K562 (cell line): Measurements from ENCODE around the gene NUP98. TPM values are rescaled to one million over a fixed set of nuclear protein-coding genes. Genes with fewer than 3 reads are reported as not detected.

ENCODE experiments used
- ATAC-seq: fragments of 200-7000 bp; cut with Tn5 transposase; 3 replicates; pipeline ENCODE4 v1.9.1; 2020; ENCODE audit warnings: moderate library complexity
- BruUV-seq: library from RNA; stranded (reverse); fragments of 400-500 nt; replicated peaks from 2 replicates; lab custom pipeline; 2021; lab: Mats Ljungman, UMichigan
- CTCF ChIA-PET: fragments of 300-600 bp; formaldehyde crosslinking; extraction: SDS; loops from one replicate; lab custom pipeline; 2021; ENCODE audit warnings: low intra/inter-chr PET ratio; lab: Yijun Ruan, JAX
- POLR2A ChIA-PET: fragments of 300-600, 350-650 bp; sonication (Branson Sonifier 250); formaldehyde crosslinking; extraction: SDS; loops from one replicate; lab custom pipeline; 2021; ENCODE audit warnings: antibody characterized with exemption, inconsistent platforms; lab: Yijun Ruan, JAX
- DNase-seq, 4 experiments: peaks; one replicate each; pipeline versions ENCODE4 v3.0.0 to v3.0.0-alpha.2; 2011 to 2018; ENCODE audit warnings: low spot score in 3 of 4, mixed read lengths in 3 of 4; ENCODE audit errors: extremely low read depth in 1 of 4
- FAIRE-seq: peaks from 2 replicates; lab custom pipeline; 2011; peaks lifted over from hg19 to GRCh38; lab: Jason Lieb, UNC
- H2AFZ ChIP-seq: 2 replicates; pipeline ENCODE4 v1.6.0; 2011; ENCODE audit warnings: low read depth, low read length, control low read depth, inconsistent platforms
- H3K27ac ChIP-seq: fragments of 200-600 bp; 3 replicates; pipeline ENCODE4 v1.8.0; 2011; ENCODE audit warnings: low read depth, mild to moderate bottlenecking, control low read depth, inconsistent platforms, low read length, moderate library complexity, mixed read lengths; ENCODE audit errors: extremely low read depth
- H3K27me3 ChIP-seq, 2 experiments: fragments of 300-600 bp in 1 of 2; 2 replicates in 1 of 2; 3 replicates in 1 of 2; pipeline versions ENCODE4 v1.6.0 to v1.8.0; 2011; ENCODE audit warnings: inconsistent platforms in 2 of 2, low read length in 2 of 2, mild to moderate bottlenecking in 1 of 2, mixed read lengths in 1 of 2, moderate library complexity in 1 of 2; ENCODE audit not compliant: control insufficient read depth in 2 of 2, insufficient read depth in 2 of 2
- H3K36me3 ChIP-seq: fragments of 300-600 bp; 3 replicates; pipeline ENCODE4 v1.8.0; 2011; ENCODE audit warnings: mild to moderate bottlenecking, low read length, inconsistent platforms; ENCODE audit not compliant: control insufficient read depth, insufficient read depth
- H3K4me1 ChIP-seq, 2 experiments: fragments of 200-600 bp in 1 of 2; replicated peaks in 1 of 2; 2 replicates in 1 of 2; 3 replicates in 1 of 2; pipeline versions ENCODE4 v1.5.1 to v1.8.0; 2011; ENCODE audit warnings: inconsistent platforms in 2 of 2, low read length in 2 of 2, mild to moderate bottlenecking in 1 of 2, mixed read lengths in 1 of 2, moderate library complexity in 1 of 2; ENCODE audit not compliant: control insufficient read depth in 2 of 2, insufficient read depth in 2 of 2
- H3K4me2 ChIP-seq: 2 replicates; pipeline ENCODE4 v1.6.1; 2011; ENCODE audit warnings: low read length, control low read depth, inconsistent platforms, mixed read lengths; ENCODE audit not compliant: insufficient read depth
- H3K4me3 ChIP-seq: fragments of 200-600 bp; sonication (generic), shearing (Covaris generic); 2 replicates; pipeline ENCODE4 v1.5.1; 2016; ENCODE audit warnings: control low read depth, inconsistent platforms
- H3K79me2 ChIP-seq: fragments of 200-600 bp; 3 replicates; pipeline ENCODE4 v1.8.0; 2011; ENCODE audit warnings: low read length, inconsistent platforms; ENCODE audit not compliant: control insufficient read depth, insufficient read depth
- H3K9ac ChIP-seq, 2 experiments: 2 replicates each; pipeline versions ENCODE4 v1.6.0 to v1.6.1; 2011; ENCODE audit warnings: low read depth in 2 of 2, low read length in 2 of 2, control low read depth in 1 of 2, inconsistent platforms in 1 of 2, mild to moderate bottlenecking in 1 of 2, mixed read lengths in 1 of 2; ENCODE audit not compliant: insufficient read depth in 1 of 2
- H3K9me1 ChIP-seq: one replicate; pipeline ENCODE4 v1.6.0; 2011; ENCODE audit warnings: inconsistent platforms, mild to moderate bottlenecking, low read length, moderate library complexity; ENCODE audit not compliant: control insufficient read depth, insufficient read depth
- H3K9me3 ChIP-seq: replicated peaks from 2 replicates; pipeline ENCODE4 v1.5.1; 2011; ENCODE audit warnings: low read depth, low read length, inconsistent platforms; ENCODE audit not compliant: control insufficient read depth, insufficient read depth
- H4K20me1 ChIP-seq: replicated peaks from 2 replicates; pipeline ENCODE4 v1.6.1; 2011; ENCODE audit warnings: low read length, inconsistent platforms, mixed read lengths; ENCODE audit not compliant: control insufficient read depth, insufficient read depth
- CHAMP1 ChIP-seq: fragments of 450-650 bp; IDR thresholded peaks from 2 replicates; pipeline ENCODE4 v1.6.1; 2016; ENCODE audit warnings: mild to moderate bottlenecking
- OTX1 ChIP-seq: fragments of 450-650 bp; formaldehyde crosslinking; IDR thresholded peaks from 2 replicates; pipeline ENCODE4 v1.4.0; 2022; ENCODE audit warnings: mild to moderate bottlenecking
- POLR2A ChIP-seq: fragments of 450-650 bp; conservative IDR thresholded peaks from 2 replicates; pipeline ENCODE4 v1.6.1; 2016
- SUPT5H ChIP-seq: fragments of 450-650 bp; IDR thresholded peaks from 2 replicates; pipeline ENCODE4 v1.6.1; 2016
- WGBS: fragments of 100-300 bp; shearing (Covaris generic); methylation state at CpG from one replicate; pipeline ENCODE4 v1.1.6; 2016; ENCODE audit warnings: low coverage, mixed read lengths; ENCODE audit not compliant: insufficient coverage; ENCODE audit errors: missing lambda C conversion rate; 5-methylcytosine and 5-hydroxymethylcytosine counted together
- in situ Hi-C: fragments of 300-500 bp; cut with MboI; formaldehyde crosslinking; loops from 4 replicates; pipeline ENCODE4 v1.15.0; 2018; ENCODE audit warnings: inconsistent platforms, mixed read lengths
- intact Hi-C: fragments of 100-400 bp; cut with micrococcal nuclease; formaldehyde crosslinking; loops from 2 replicates; pipeline ENCODE4 v1.14.2; 2022
- polyA plus RNA-seq, 8 experiments: library from polyadenylated mRNA; depleted of rRNA in 4 of 8; stranded (reverse) in 5 of 8; unstranded in 3 of 8; fragments of >200 nt; fragmentation: Nextera tagmentation in 2 of 8; fragmentation: Illumina TruSeq in 1 of 8; extraction: Ambion mirVana in 2 of 8; extraction: Trizol in 1 of 8; gene quantifications; 2 replicates each; pipeline versions ENCODE4 v1.2.1 to v1.2.3, GENCODE V29; 2011 to 2014; ENCODE audit warnings: inconsistent platforms in 1 of 8, missing spikeins in 1 of 8
- total RNA-seq, 7 experiments: library from RNA; depleted of rRNA in 6 of 7; stranded (reverse); fragments of >200 nt in 6 of 7; fragmentation: Illumina TruSeq in 2 of 7; extraction: Trizol in 2 of 7; gene quantifications; 2 replicates each; pipeline versions ENCODE4 v1.2.1 to v1.2.3, GENCODE V29; 2011 to 2021; ENCODE audit warnings: low replicate concordance in 1 of 7
- TF ChIP-seq, protein P1 (sequence below): fragments of 450-650 bp; formaldehyde crosslinking; IDR thresholded peaks from 2 replicates; pipeline ENCODE4 v1.4.0; 2022; ENCODE audit warnings: missing genetic modification characterization

The NUP98 gene
- total and polyA plus RNA-seq, 9 of the 15 experiments (the other 6 are each of a cell fraction or from before 2014, with no cell fraction given) = 45.1 to 196 (median 130) TPM

DNA sequence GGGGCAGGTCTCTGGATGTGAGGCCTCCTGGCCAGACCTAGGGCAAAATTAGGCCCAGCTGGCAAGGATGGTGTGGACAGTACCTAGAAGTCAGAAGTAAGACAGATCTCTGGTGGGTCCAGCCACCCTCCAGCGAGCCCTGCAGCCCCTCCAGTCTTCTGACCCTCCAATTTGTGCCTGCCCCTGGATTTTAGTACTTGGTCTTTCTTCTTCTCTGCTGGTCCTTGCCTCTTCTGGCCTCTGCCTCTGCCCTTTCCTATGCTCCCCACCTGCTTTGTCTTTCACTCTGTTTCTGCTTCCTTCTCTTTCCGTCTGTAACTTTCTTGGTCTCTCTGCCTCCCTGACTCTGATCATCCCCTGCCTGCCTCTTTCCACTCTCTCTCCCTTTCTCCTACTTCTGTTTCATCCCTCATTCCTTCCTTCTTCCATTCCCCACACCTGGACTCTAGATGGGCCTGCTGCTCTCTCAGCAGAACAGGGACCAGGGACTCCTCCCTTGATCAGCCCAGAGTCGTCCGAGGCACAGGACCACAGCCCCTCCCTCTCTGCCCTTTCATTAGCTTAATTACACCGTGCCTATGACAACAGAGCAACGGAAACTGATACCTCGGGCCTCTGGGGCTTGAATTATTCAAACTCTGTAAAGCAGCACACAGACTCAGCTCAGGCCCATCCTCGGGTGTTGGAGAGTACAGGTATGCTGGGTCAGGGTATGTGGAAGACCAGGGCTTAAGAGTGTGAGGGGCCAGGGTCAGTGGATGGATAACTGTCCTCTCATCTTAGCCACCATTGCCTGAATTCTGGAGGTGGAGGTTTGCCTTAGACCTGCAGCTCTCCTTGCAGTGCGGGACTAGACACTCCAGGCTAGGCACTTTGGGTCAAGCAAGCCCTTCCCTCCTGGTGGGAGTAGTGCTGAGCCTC lies 125.8 kb downstream of the NUP98 start, which contains the start of gene CHRNA10:
Gene CHRNA10, minus strand, starts transcription at position 51 of the 921 bp plus-strand sequence. CDS start 72 bp downstream, outside the sequence.
- FAIRE-seq (no peak), DNase-seq (peak in 1 of 4 experiments; percentile 5), ATAC-seq (no peak)
- intact Hi-C loops = no loop called here
- ChIA-PET CTCF (no interaction called here), POLR2A (interaction anchor here (0.6 to 1.0 kb wide), 2 partner anchors 12 to 13 kb away, joined by 3 to 5 read pairs; no protein-coding TSS in a partner anchor)
- Histone ChIP-seq H3K36me3 (peaks cover 66% of the 10 kb centered on the region), H4K20me1 (no peaks in the 10 kb centered on the region; the same call in 1 of the 2 replicates), H3K9ac (no peak within 1 kb of the TSS), H3K4me1 (peaks cover 0 to 8% of the 10 kb centered on the region in 2 experiments; a peak in 1 of 5 replicates), H3K27ac (no peak within 1 kb of the TSS), H3K9me1 (peaks cover 3% of the 10 kb centered on the region), H3K4me2 (no peak within 1 kb of the TSS), H2AFZ (no peak within 1 kb of the TSS), H3K4me3 (no peak within 1 kb of the TSS), H3K27me3 (no peaks in the 10 kb centered on the region), H3K79me2 (no peaks in the 10 kb centered on the region), H3K9me3 (no peaks in the 10 kb centered on the region)
- in situ Hi-C loops = no loop called here
- WGBS = 81% methylated on average over 8 of the region's 9 CpGs
- BruUV-seq = no TSS peak
- TF ChIP-seq POLR2A (peak; percentile 49; the same call in 1 of the 2 replicates), CHAMP1 (no peak), OTX1 (CRISPR knock-in tag) (0 out of 2 replicates have a peak, but pooled peaks have one; percentile 14), SUPT5H (peak; percentile 46; the same call in 1 of the 2 replicates)
- TF ChIP-seq, protein P1, sequence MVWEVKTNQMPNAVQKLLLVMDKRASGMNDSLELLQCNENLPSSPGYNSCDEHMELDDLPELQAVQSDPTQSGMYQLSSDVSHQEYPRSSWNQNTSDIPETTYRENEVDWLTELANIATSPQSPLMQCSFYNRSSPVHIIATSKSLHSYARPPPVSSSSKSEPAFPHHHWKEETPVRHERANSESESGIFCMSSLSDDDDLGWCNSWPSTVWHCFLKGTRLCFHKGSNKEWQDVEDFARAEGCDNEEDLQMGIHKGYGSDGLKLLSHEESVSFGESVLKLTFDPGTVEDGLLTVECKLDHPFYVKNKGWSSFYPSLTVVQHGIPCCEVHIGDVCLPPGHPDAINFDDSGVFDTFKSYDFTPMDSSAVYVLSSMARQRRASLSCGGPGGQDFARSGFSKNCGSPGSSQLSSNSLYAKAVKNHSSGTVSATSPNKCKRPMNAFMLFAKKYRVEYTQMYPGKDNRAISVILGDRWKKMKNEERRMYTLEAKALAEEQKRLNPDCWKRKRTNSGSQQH (CRISPR knock-in tag) = 0 out of 2 replicates have a peak, but pooled peaks have one; percentile 29
